HepG2 (cell line): ENCODE data around the gene PIK3CA. TPM values are rescaled to one million over a fixed set of nuclear protein-coding genes. Genes with fewer than 3 reads are reported as not detected.

Source experiments
- MYNN ChIP-seq: sonication (generic); formaldehyde crosslinking; IDR thresholded peaks from 2 replicates; pipeline ENCODE4 v1.4.0; 2020; ENCODE audit warnings: mild to moderate bottlenecking, low read depth, missing genetic modification reagents
- PBX2 ChIP-seq: IDR thresholded peaks from 2 replicates; pipeline ENCODE4 v1.6.1; 2016; ENCODE audit warnings: control low read depth
- SAP130 ChIP-seq: IDR thresholded peaks from 2 replicates; pipeline ENCODE4 v1.6.1; 2016; ENCODE audit warnings: low read depth
- SOX13 ChIP-seq, 3 experiments: fragments of 450-650 bp in 1 of 3; sonication (generic) in 1 of 3; formaldehyde crosslinking in 1 of 3; IDR thresholded peaks in 2 of 3; conservative IDR thresholded peaks in 1 of 3; 2 replicates each; pipeline versions ENCODE4 v1.5.0 to v1.6.1; 2016 to 2020; ENCODE audit warnings: antibody characterized with exemption in 1 of 3, mild to moderate bottlenecking in 1 of 3, missing compliant biosample characterization in 1 of 3, missing genetic modification reagents in 1 of 3, moderate library complexity in 1 of 3
- TFDP2 ChIP-seq: sonication (generic); formaldehyde crosslinking; IDR thresholded peaks from 2 replicates; pipeline ENCODE4 v1.4.0; 2020; ENCODE audit warnings: missing genetic modification reagents
- ZMAT3 ChIP-seq: sonication (generic); formaldehyde crosslinking; conservative IDR thresholded peaks from 2 replicates; pipeline ENCODE4 v1.7.0; 2021; ENCODE audit warnings: missing genetic modification reagents
- ZMYM3 ChIP-seq: sonication (generic); formaldehyde crosslinking; IDR thresholded peaks from 2 replicates; pipeline ENCODE4 v1.5.1; 2020; ENCODE audit warnings: mild to moderate bottlenecking, missing genetic modification reagents
- ZNF468 ChIP-seq: sonication (generic); formaldehyde crosslinking; IDR thresholded peaks from 2 replicates; pipeline ENCODE4 v1.8.0; 2022; ENCODE audit warnings: mild to moderate bottlenecking, moderate library complexity, missing genetic modification reagents
- ZNF691 ChIP-seq: sonication (generic); formaldehyde crosslinking; IDR thresholded peaks from 2 replicates; pipeline ENCODE4 v1.4.0; 2020; ENCODE audit warnings: missing genetic modification reagents, low read depth, mild to moderate bottlenecking, borderline replicate concordance
- polyA plus RNA-seq, 8 experiments: library from polyadenylated mRNA; depleted of rRNA in 3 of 8; stranded (reverse) in 7 of 8; unstranded in 1 of 8; fragments of >200 nt; fragmentation: Illumina TruSeq in 4 of 8; extraction: Trizol in 4 of 8; gene quantifications; 2 replicates each; pipeline versions ENCODE4 v1.2.1 to v1.2.3, GENCODE V29; 2011 to 2016; ENCODE audit warnings: low read depth in 4 of 8, missing spikeins in 1 of 8, mixed read lengths in 1 of 8; ENCODE audit not compliant: insufficient read depth in 1 of 8
- total RNA-seq, 5 experiments: library from RNA; depleted of rRNA; stranded (reverse); fragments of >200 nt; fragmentation: Illumina TruSeq; extraction: Trizol; gene quantifications; 2 replicates each; pipeline ENCODE4 v1.2.3, GENCODE V29; 2016; ENCODE audit warnings: low read depth in 1 of 5
- TF ChIP-seq, protein P1 (sequence below): sonication (generic); formaldehyde crosslinking; IDR thresholded peaks from 2 replicates; pipeline ENCODE4 v1.4.0; 2020; ENCODE audit warnings: missing genetic modification reagents
- TF ChIP-seq, protein P2 (sequence below): IDR thresholded peaks from 2 replicates; pipeline ENCODE4 v1.6.1; 2016; ENCODE audit warnings: missing biosample characterization, missing genetic modification reagents, low read depth
- TF ChIP-seq, protein P3 (sequence below): sonication (generic); formaldehyde crosslinking; IDR thresholded peaks from 2 replicates; pipeline ENCODE4 v1.5.0; 2020; ENCODE audit warnings: mild to moderate bottlenecking, missing genetic modification reagents, borderline replicate concordance

PIK3CA gene
- total and polyA plus RNA-seq, 2 of the 13 experiments (the other 11 are each of a cell fraction or from before 2014, with no cell fraction given) = 5.7 to 11.4 TPM

DNA sequence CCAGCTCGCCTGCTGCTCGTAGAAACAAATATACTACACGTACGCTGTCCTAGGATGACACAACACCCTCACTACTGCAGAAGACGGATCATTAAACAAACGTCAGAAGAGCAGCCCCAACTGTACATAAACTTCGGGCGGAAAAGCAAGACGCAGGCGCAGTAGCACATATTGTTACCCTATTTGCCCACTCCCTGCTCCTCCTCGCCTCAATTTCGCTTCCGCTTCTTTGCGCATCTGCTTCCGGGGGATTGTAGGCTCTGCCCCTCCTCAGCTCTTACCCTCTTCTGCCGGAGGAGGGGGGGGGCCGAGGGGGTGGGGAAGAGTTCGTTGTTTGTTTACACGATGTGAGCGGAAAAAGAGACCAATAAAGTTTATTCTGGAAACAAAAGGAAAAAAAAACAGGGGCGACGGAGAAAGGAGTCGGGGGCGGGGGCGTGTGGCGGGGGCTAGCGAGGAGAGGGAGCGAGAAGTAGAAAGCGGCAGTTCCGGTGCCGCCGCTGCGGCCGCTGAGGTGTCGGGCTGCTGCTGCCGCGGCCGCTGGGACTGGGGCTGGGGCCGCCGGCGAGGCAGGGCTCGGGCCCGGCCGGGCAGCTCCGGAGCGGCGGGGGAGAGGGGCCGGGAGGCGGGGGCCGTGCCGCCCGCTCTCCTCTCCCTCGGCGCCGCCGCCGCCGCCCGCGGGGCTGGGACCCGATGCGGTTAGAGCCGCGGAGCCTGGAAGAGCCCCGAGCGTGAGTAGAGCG lies at the start of gene PIK3CA (continued):
- TF ChIP-seq, protein P1, sequence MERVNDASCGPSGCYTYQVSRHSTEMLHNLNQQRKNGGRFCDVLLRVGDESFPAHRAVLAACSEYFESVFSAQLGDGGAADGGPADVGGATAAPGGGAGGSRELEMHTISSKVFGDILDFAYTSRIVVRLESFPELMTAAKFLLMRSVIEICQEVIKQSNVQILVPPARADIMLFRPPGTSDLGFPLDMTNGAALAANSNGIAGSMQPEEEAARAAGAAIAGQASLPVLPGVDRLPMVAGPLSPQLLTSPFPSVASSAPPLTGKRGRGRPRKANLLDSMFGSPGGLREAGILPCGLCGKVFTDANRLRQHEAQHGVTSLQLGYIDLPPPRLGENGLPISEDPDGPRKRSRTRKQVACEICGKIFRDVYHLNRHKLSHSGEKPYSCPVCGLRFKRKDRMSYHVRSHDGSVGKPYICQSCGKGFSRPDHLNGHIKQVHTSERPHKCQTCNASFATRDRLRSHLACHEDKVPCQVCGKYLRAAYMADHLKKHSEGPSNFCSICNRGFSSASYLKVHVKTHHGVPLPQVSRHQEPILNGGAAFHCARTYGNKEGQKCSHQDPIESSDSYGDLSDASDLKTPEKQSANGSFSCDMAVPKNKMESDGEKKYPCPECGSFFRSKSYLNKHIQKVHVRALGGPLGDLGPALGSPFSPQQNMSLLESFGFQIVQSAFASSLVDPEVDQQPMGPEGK (CRISPR knock-in tag) = peak; percentile 87
- TF ChIP-seq ZNF691 (CRISPR knock-in tag) (0 out of 2 replicates have a peak, but pooled peaks have one; percentile 47), TFDP2 (peak; percentile 13; the same call in 1 of the 2 replicates), ZMAT3 (CRISPR knock-in tag) (0 out of 2 replicates have a peak, but pooled peaks have one; percentile 6), ZNF468 (CRISPR knock-in tag) (no peak), SAP130 (CRISPR knock-in tag) (peak; percentile 84), SOX13 (IDR thresholded peaks at IDR 0.05) (no peak), SOX13 (CRISPR knock-in tag; conservative IDR thresholded peaks at IDR 0.05 in 1 of 2, IDR thresholded peaks at IDR 0.05 in 1 of 2) (peak in 1 of 2 experiments; percentile 25; a peak in 1 of 4 replicates), PBX2 (CRISPR knock-in tag) (no peak), MYNN (CRISPR knock-in tag) (no peak), ZMYM3 (no peak)
- TF ChIP-seq, protein P2, sequence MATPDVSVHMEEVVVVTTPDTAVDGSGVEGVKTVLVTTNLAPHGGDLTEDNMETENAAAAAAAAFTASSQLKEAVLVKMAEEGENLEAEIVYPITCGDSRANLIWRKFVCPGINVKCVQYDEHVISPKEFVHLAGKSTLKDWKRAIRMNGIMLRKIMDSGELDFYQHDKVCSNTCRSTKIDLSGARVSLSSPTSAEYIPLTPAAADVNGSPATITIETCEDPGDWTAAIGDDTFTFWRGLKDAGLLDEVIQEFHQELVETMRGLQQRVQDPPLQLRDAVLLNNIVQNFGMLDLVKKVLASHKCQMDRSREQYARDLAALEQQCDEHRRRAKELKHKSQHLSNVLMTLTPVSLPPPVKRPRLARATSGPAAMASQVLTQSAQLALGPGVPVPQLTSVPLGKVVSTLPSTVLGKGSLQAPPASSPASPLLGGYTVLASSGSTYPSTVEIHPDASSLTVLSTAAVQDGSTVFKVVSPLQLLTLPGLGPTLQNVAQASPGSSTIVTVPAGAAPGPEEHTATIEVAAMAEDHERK (CRISPR knock-in tag) = no peak
- TF ChIP-seq, protein P3, sequence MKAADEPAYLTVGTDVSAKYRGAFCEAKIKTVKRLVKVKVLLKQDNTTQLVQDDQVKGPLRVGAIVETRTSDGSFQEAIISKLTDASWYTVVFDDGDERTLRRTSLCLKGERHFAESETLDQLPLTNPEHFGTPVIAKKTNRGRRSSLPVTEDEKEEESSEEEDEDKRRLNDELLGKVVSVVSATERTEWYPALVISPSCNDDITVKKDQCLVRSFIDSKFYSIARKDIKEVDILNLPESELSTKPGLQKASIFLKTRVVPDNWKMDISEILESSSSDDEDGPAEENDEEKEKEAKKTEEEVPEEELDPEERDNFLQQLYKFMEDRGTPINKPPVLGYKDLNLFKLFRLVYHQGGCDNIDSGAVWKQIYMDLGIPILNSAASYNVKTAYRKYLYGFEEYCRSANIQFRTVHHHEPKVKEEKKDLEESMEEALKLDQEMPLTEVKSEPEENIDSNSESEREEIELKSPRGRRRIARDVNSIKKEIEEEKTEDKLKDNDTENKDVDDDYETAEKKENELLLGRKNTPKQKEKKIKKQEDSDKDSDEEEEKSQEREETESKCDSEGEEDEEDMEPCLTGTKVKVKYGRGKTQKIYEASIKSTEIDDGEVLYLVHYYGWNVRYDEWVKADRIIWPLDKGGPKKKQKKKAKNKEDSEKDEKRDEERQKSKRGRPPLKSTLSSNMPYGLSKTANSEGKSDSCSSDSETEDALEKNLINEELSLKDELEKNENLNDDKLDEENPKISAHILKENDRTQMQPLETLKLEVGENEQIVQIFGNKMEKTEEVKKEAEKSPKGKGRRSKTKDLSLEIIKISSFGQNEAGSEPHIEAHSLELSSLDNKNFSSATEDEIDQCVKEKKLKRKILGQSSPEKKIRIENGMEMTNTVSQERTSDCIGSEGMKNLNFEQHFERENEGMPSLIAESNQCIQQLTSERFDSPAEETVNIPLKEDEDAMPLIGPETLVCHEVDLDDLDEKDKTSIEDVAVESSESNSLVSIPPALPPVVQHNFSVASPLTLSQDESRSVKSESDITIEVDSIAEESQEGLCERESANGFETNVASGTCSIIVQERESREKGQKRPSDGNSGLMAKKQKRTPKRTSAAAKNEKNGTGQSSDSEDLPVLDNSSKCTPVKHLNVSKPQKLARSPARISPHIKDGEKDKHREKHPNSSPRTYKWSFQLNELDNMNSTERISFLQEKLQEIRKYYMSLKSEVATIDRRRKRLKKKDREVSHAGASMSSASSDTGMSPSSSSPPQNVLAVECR (CRISPR knock-in tag) = peak; percentile 53; the same call in 1 of the 2 replicates
